Liver (tissue), 9 donors: ENCODE results near the gene NUDT11. TPM values are rescaled to one million over a fixed set of nuclear protein-coding genes. Genes with fewer than 3 reads are reported as not detected.
A peak's percentile ranks its signal among the peaks of the same experiment; 100 is the strongest.

ENCODE experiments used
- DNase-seq: peaks from one replicate; pipeline ENCODE4 v3.0.0-alpha.2; 2017; ENCODE audit warnings: low spot score
- H3K27ac ChIP-seq, 2 donors: one replicate each; pipeline ENCODE4 v1.7.0; 2013; ENCODE audit warnings: inconsistent platforms in 2 of 2, low read length in 2 of 2, control low read depth in 1 of 2, low read depth in 1 of 2, mild to moderate bottlenecking in 1 of 2
- H3K27me3 ChIP-seq, 4 donors: one replicate each; pipeline versions ENCODE4 v1.6.1 to v1.7.0; 2013; ENCODE audit warnings: low read length in 3 of 4, inconsistent platforms in 1 of 4, mild to moderate bottlenecking in 1 of 4, moderate library complexity in 1 of 4; ENCODE audit not compliant: control insufficient read depth in 4 of 4, insufficient read depth in 4 of 4
- H3K36me3 ChIP-seq, 4 donors: one replicate each; pipeline versions ENCODE4 v1.6.1 to v1.7.0; 2013; ENCODE audit warnings: low read length in 3 of 4, mild to moderate bottlenecking in 3 of 4, low read depth in 1 of 4, moderate library complexity in 1 of 4; ENCODE audit not compliant: control insufficient read depth in 4 of 4, insufficient read depth in 3 of 4
- H3K4me1 ChIP-seq, 4 donors: one replicate each; pipeline versions ENCODE4 v1.6.1 to v1.7.0; 2013; ENCODE audit warnings: low read length in 3 of 4, mild to moderate bottlenecking in 3 of 4, moderate library complexity in 1 of 4; ENCODE audit not compliant: control insufficient read depth in 4 of 4, insufficient read depth in 4 of 4
- H3K4me3 ChIP-seq, 3 donors: one replicate each; pipeline versions ENCODE4 v1.6.1 to v1.7.0; 2013; ENCODE audit warnings: low read length in 3 of 3, control low read depth in 1 of 3, low read depth in 1 of 3, mild to moderate bottlenecking in 1 of 3
- H3K9ac ChIP-seq, 2 donors: one replicate each; pipeline ENCODE4 v1.7.0; 2013; ENCODE audit warnings: low read length in 2 of 2, mild to moderate bottlenecking in 2 of 2, moderate library complexity in 2 of 2, control low read depth in 1 of 2, low read depth in 1 of 2
- H3K9me3 ChIP-seq, 4 donors: one replicate each; pipeline versions ENCODE4 v1.6.1 to v1.7.0; 2013; ENCODE audit warnings: low read length in 3 of 4; ENCODE audit not compliant: control insufficient read depth in 4 of 4
- ATF3 ChIP-seq: IDR thresholded peaks from 2 replicates; pipeline ENCODE4 v1.6.1; 2016; ENCODE audit warnings: antibody characterized with exemption
- CTCF ChIP-seq: fragments of 150-350 bp; IDR thresholded peaks from 2 replicates; pipeline ENCODE4 v1.5.1; 2017; ENCODE audit warnings: improper control_type of control experiment, low read depth, low read length; ENCODE audit not compliant: missing input control
- FOXA2 ChIP-seq: IDR thresholded peaks from 2 replicates; pipeline ENCODE4 v1.6.1; 2016; ENCODE audit warnings: antibody characterized with exemption
- HNF4G ChIP-seq: IDR thresholded peaks from 2 replicates; pipeline ENCODE4 v1.6.1; 2016; ENCODE audit warnings: antibody characterized with exemption
- MAX ChIP-seq: IDR thresholded peaks from 2 replicates; pipeline ENCODE4 v1.6.1; 2016; ENCODE audit warnings: antibody characterized with exemption
- RAD21 ChIP-seq, 2 donors: IDR thresholded peaks; 2 replicates each; pipeline ENCODE4 v1.6.1; 2016; ENCODE audit warnings: antibody characterized with exemption in 2 of 2, mild to moderate bottlenecking in 2 of 2
- REST ChIP-seq: IDR thresholded peaks from 2 replicates; pipeline ENCODE4 v1.6.1; 2016; ENCODE audit warnings: antibody characterized with exemption, mild to moderate bottlenecking
- SP1 ChIP-seq: IDR thresholded peaks from 2 replicates; pipeline ENCODE4 v1.6.1; 2018; ENCODE audit warnings: antibody characterized with exemption, mild to moderate bottlenecking
- ZBTB33 ChIP-seq: IDR thresholded peaks from 2 replicates; pipeline ENCODE4 v1.6.1; 2016; ENCODE audit warnings: antibody characterized with exemption
- WGBS: extraction: QIAGEN DNeasy Blood & Tissue Kit; methylation state at CpG from one replicate; pipeline ENCODE4 v1.1.7; 2013; 5-methylcytosine and 5-hydroxymethylcytosine counted together
- polyA plus RNA-seq, 2 donors: library from polyadenylated mRNA; stranded (reverse) in 1 of 2; unstranded in 1 of 2; fragments of 200-250 nt in 1 of 2; fragments of >200 nt in 1 of 2; fragmentation: Nextera tagmentation in 1 of 2; extraction: Ambion mirVana in 1 of 2; gene quantifications; one replicate each; pipeline versions ENCODE4 v1.2.1 to v1.2.3, GENCODE V29; 2013 to 2015
- total RNA-seq, 2 donors: library from RNA; depleted of rRNA; stranded (reverse); fragments of >200 nt; gene quantifications; one replicate each; pipeline ENCODE4 v1.2.3, GENCODE V29; 2014
- donor health status: healthy.
- donor health status: healthy.
- donor health status: healthy.
- donor health status: healthy.
- donor health status: healthy.

Gene NUDT11
- total and polyA plus RNA-seq, 4 donors = 0.02 to 0.56 (median 0.08) TPM; not detected in 1

- Histone ChIP-seq H3K27ac (no peak overlapping the region), H3K36me3 (no peaks in the 10 kb centered on the region), H3K9me3 (no peaks in the 10 kb centered on the region), H3K27me3 (no peaks in the 10 kb centered on the region), H3K4me3 (no peak overlapping the region), H3K4me1 (no peaks in the 10 kb centered on the region), H3K9ac (no peak overlapping the region)
- no peak for TF ChIP-seq SP1
- TF ChIP-seq ZBTB33 = no peak
- peak; percentile 11 to 18 for TF ChIP-seq RAD21 (IDR thresholded peaks at IDR 0.05)
- peak; percentile 72 for TF ChIP-seq CTCF
- TF ChIP-seq FOXA2 = no peak
- no peak for TF ChIP-seq REST
- no peak for TF ChIP-seq ATF3
- no peak for TF ChIP-seq MAX
- 43% methylated on average over 15 of the region's 15 CpGs for WGBS
- no peak for DNase-seq
Measured at GRCh38 chrX:51461053-51462044, 35.0 kb downstream of the NUDT11 start.

GRCh38 chrX:51459125-51459524, 37.3 kb downstream of the NUDT11 start:
- DNase-seq = no peak
- TF ChIP-seq HNF4G (no peak), RAD21 (IDR thresholded peaks at IDR 0.05) (peak in 1 of 2 donors; percentile 33), CTCF (peak; percentile 18)
- Histone ChIP-seq H3K36me3 (no peaks in the 10 kb centered on the region), H3K4me1 (no peaks in the 10 kb centered on the region), H3K27me3 (no peaks in the 10 kb centered on the region), H3K27ac (no peak overlapping the region), H3K9ac (no peak overlapping the region), H3K4me3 (no peak overlapping the region), H3K9me3 (no peaks in the 10 kb centered on the region)
- 24% methylated on average over 1 of the region's 1 CpG for WGBS
